ENCODE measurements around the gene SYMPK. TPM values are rescaled to one million over a fixed set of nuclear protein-coding genes. Genes with fewer than 3 reads are reported as not detected.

The SYMPK gene
- total RNA-seq, 1 donor from 2014 or later = 70.0 TPM

DNA sequence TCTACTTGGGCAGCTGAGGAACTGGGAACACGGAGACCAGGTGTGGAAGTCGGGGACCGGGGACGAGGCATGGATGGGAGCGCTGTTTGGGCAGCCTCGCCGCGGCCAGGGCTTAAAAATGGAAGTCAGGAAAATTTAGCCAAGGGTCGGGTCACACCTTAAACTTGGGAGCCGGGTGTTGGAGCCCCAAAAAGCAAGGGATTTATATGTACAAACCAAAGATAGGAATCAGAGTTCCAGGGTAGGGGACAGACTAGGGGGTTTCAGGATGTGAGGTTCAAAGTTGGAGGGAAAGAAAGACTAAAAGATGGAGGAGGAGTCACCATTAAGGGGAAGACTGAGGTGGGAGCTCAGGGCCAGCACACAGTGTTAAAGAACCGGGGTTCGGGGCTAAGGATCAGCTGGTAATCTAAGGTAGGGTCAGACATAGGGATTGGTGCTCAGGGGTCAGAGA lies 1.7 kb upstream of the SYMPK start:
- Histone ChIP-seq H3K79me2 (ENCODE audit: insufficient read depth, low read length) (peaks cover 30% of the 10 kb centered on the region), H4K20me1 (ENCODE audit: insufficient read depth, low read length) (peaks cover 5% of the 10 kb centered on the region), H3K4me1 (ENCODE audit: insufficient read depth, low read length) (peaks cover 3% of the 10 kb centered on the region), H3K4me2 (ENCODE audit: low read length) (peak overlapping the region; percentile 77), H3K9ac (ENCODE audit: low read length) (no peak overlapping the region), H3K27me3 (ENCODE audit: insufficient read depth, low read length) (peaks cover 33% of the 10 kb centered on the region), H3K27ac (ENCODE audit: low read depth, low read length) (no peak overlapping the region), H3K9me3 (ENCODE audit: insufficient read depth, low read depth, low read length) (no peaks in the 10 kb centered on the region), H2AFZ (ENCODE audit: low read depth, low read length) (peak overlapping the region; percentile 63), H3K36me3 (ENCODE audit: insufficient read depth, low read length) (peaks cover 4% of the 10 kb centered on the region), H3K4me3 (ENCODE audit: insufficient read depth, low read depth, low read length) (no peak overlapping the region)
- TF ChIP-seq, protein P1, sequence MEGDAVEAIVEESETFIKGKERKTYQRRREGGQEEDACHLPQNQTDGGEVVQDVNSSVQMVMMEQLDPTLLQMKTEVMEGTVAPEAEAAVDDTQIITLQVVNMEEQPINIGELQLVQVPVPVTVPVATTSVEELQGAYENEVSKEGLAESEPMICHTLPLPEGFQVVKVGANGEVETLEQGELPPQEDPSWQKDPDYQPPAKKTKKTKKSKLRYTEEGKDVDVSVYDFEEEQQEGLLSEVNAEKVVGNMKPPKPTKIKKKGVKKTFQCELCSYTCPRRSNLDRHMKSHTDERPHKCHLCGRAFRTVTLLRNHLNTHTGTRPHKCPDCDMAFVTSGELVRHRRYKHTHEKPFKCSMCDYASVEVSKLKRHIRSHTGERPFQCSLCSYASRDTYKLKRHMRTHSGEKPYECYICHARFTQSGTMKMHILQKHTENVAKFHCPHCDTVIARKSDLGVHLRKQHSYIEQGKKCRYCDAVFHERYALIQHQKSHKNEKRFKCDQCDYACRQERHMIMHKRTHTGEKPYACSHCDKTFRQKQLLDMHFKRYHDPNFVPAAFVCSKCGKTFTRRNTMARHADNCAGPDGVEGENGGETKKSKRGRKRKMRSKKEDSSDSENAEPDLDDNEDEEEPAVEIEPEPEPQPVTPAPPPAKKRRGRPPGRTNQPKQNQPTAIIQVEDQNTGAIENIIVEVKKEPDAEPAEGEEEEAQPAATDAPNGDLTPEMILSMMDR (IDR thresholded peaks at IDR 0.05; ENCODE audit: insufficient read depth, low read depth, low read length) = no peak
- TF ChIP-seq EZH2 (IDR thresholded peaks at IDR 0.05; ENCODE audit: insufficient read depth, low read length) = peak; percentile 97
- Mint-ChIP-seq H3K36me3 (ENCODE audit: low read depth, unreplicated experiment) (no peaks in the 10 kb centered on the region), H3K27ac (ENCODE audit: unreplicated experiment) (no peak overlapping the region), H3K4me3 (ENCODE audit: unreplicated experiment) (peak overlapping the region; percentile 76), H3K4me1 (ENCODE audit: low read depth, unreplicated experiment) (peaks cover 2% of the 10 kb centered on the region), H3K27me3 (ENCODE audit: low read depth, unreplicated experiment) (peaks cover 25% of the 10 kb centered on the region), H3K9me3 (ENCODE audit: unreplicated experiment) (no peaks in the 10 kb centered on the region)
- no peak for DNase-seq (ENCODE audit: low read depth)
- no peak for FAIRE-seq

DNA sequence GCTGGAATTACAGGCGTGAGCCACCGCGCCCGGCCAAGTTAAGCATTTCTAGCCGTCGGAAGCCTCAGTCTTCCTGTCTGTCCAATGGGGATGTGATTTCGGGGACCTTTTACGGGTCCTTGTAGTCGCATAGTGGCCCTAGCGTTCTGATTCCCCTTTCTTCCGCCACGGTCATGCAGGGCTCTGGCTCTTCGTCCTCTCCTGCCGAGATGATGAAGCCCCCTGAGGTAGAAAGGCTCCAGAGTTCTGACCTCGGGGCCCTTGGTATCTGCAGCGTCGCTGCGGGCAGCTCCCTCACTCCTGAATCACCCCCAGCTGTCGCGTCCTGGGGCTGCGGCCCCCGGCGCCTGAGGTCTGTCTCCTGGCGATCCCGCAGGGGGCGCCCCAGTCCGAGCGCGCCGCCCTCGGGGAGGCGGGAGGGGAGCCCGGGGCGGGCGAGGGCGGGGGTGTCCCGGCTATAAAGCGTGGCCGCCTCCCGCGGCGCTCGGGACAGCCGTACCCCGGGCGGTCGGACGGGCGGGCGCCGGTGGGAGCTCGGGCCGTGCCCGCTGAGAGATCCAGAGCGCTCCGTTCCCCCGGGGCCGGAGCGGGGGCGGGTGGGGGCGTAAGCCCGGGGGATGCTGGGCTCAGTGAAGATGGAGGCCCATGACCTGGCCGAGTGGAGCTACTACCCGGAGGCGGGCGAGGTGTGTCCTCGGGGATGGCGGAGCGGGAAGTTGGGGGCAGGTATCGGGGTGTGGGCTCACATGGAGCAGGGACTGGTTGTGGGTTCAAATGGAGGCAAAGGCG lies 1.1 kb upstream of the SYMPK start, which contains the start of gene FOXA3:
TSS of gene FOXA3 (plus strand) at position 487 of the 789 bp plus-strand sequence. CDS start at position 618, 131 bp downstream.
- DNase-seq (ENCODE audit: low read depth) (no peak), FAIRE-seq (no peak)
- H3K27me3 ChIP-seq (ENCODE audit: insufficient read depth, low read length) = peaks cover 33% of the 10 kb centered on the region
- TF ChIP-seq EZH2 (IDR thresholded peaks at IDR 0.05; ENCODE audit: insufficient read depth, low read length) = peak; percentile 97
- TF ChIP-seq, protein P1 (IDR thresholded peaks at IDR 0.05; ENCODE audit: insufficient read depth, low read depth, low read length) = peak; percentile 17
- H2AFZ ChIP-seq (ENCODE audit: low read depth, low read length) = peak within 1 kb of the TSS; percentile 72
- peaks cover 8% of the 10 kb centered on the region for H4K20me1 ChIP-seq (ENCODE audit: insufficient read depth, low read length)
- H3K27ac Mint-ChIP-seq (ENCODE audit: unreplicated experiment) = peak within 1 kb of the TSS; percentile 97
- H3K36me3 Mint-ChIP-seq (ENCODE audit: low read depth, unreplicated experiment) = no peaks in the 10 kb centered on the region
- H3K79me2 ChIP-seq (ENCODE audit: insufficient read depth, low read length) = peaks cover 37% of the 10 kb centered on the region
- H3K27ac ChIP-seq (ENCODE audit: low read depth, low read length) = no peak within 1 kb of the TSS
- H3K4me3 Mint-ChIP-seq (ENCODE audit: unreplicated experiment) = peak within 1 kb of the TSS; percentile 90
- H3K9me3 Mint-ChIP-seq (ENCODE audit: unreplicated experiment) = no peaks in the 10 kb centered on the region
- peaks cover 5% of the 10 kb centered on the region for H3K36me3 ChIP-seq (ENCODE audit: insufficient read depth, low read length)
- H3K27me3 Mint-ChIP-seq (ENCODE audit: low read depth, unreplicated experiment) = peaks cover 25% of the 10 kb centered on the region
- peak within 1 kb of the TSS; percentile 24 for H3K4me3 ChIP-seq (ENCODE audit: insufficient read depth, low read depth, low read length)
- no peaks in the 10 kb centered on the region for H3K9me3 ChIP-seq (ENCODE audit: insufficient read depth, low read depth, low read length)
- H3K4me1 ChIP-seq (ENCODE audit: insufficient read depth, low read length) = peaks cover 3% of the 10 kb centered on the region
- peak within 1 kb of the TSS; percentile 77 for H3K4me2 ChIP-seq (ENCODE audit: low read length)
- H3K9ac ChIP-seq (ENCODE audit: low read length) = peak within 1 kb of the TSS; percentile 17
- H3K4me1 Mint-ChIP-seq (ENCODE audit: low read depth, unreplicated experiment) = peaks cover 2% of the 10 kb centered on the region
